ENCODE data around the gene DUS1L.
A peak's percentile ranks its signal among the peaks of the same experiment; 100 is the strongest.

DUS1L gene

DNA sequence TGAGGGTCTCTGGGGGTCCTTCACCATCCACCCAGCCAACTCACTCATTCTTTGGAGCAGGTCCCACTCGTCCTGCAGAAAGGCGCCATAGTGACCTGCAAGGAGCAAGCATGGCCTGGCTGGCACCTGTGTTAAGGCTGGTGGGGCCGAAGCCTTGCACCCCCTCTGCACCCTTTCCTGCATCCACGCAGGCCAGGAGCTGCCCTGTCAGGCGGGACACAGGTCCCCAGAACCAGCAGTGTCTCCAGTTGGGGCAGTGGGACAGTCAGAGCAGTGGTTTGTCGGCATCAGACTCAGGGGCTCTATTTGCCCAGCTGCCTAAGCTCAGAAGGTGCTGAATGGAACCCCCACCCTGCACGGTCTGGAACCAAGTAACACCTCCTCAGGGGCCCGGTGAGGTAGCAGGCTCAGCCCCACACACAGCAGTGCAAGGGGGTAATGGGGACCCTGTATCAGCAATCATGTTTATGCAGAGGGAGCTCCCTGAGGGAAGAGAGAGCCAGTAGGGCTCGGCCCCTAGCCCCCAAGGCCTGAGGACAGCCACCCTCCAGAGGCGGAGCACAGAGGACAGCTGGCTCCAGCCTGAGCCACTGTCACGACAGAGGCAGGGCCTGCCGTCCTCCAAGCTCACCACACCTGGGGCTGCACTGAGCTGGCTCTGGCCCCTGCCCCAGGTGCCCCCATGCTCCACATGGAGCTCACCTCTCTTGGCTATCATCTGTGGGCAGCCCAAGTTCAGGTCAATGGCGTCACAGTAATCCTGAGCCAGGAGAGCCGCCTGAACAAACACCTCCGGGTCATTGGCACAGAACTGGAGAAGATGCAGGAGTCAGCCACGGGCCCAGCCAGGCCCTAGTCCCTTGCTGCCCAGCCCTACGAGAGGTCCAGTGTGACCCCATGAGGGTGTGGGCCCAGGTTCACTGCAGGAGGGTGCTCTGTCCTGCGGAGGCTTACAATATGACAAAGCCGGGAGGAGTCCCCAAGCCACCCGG lies 1.9 kb downstream of the DUS1L start:
- Histone ChIP-seq H3K9me2 (replicated peaks; ENCODE audit: low read depth, low read length) (no peaks in the 10 kb centered on the region), H3K9ac (ENCODE audit: low read depth, low read length, poor library complexity, severe bottlenecking) (peak overlapping the region; percentile 93), H3K27me3 (ENCODE audit: insufficient read depth, low read length, poor library complexity, severe bottlenecking) (no peaks in the 10 kb centered on the region), H3F3A (ENCODE audit: low read depth) (no peaks in the 10 kb centered on the region), H2AFZ (ENCODE audit: low read length) (no peak overlapping the region), H3K9me3 (ENCODE audit: insufficient read depth, low read depth, low read length) (no peaks in the 10 kb centered on the region), H3K79me2 (ENCODE audit: insufficient read depth, low read length) (peaks cover 21% of the 10 kb centered on the region), H3K36me3 (ENCODE audit: insufficient read depth, low read length) (peaks cover 11% of the 10 kb centered on the region; the same call in 1 of the 2 replicates), H4K20me1 (ENCODE audit: insufficient read depth, low read length, poor library complexity, severe bottlenecking) (peaks cover 4% of the 10 kb centered on the region), H3K4me3 (ENCODE audit: low read length, poor library complexity, severe bottlenecking) (peak overlapping the region; percentile 98), H3K4me2 (ENCODE audit: low read depth, low read length, poor library complexity, severe bottlenecking) (peak overlapping the region; percentile 95), H3K4me1 (ENCODE audit: insufficient read depth, low read length, poor library complexity, severe bottlenecking) (peaks cover 14% of the 10 kb centered on the region)
- TF ChIP-seq EZH2phosphoT487 (IDR thresholded peaks at IDR 0.05; ENCODE audit: borderline replicate concordance) (no peak), CTCF (conservative IDR thresholded peaks at IDR 0.05; ENCODE audit: low read length) (no peak)

- peaks cover 4% of the 10 kb centered on the region for H4K20me1 ChIP-seq (ENCODE audit: insufficient read depth, low read length, poor library complexity, severe bottlenecking)
- no peak overlapping the region for H2AFZ ChIP-seq (ENCODE audit: low read length)
- H3K9me2 ChIP-seq (replicated peaks; ENCODE audit: low read depth, low read length): no peaks in the 10 kb centered on the region
- H3K36me3 ChIP-seq (ENCODE audit: insufficient read depth, low read length): peaks cover 14% of the 10 kb centered on the region; the same call in 1 of the 2 replicates
- TF ChIP-seq EZH2phosphoT487 (IDR thresholded peaks at IDR 0.05; ENCODE audit: borderline replicate concordance) (no peak), CTCF (conservative IDR thresholded peaks at IDR 0.05; ENCODE audit: low read length) (no peak)
- H3K4me1 ChIP-seq (ENCODE audit: insufficient read depth, low read length, poor library complexity, severe bottlenecking): peaks cover 14% of the 10 kb centered on the region
- H3F3A ChIP-seq (ENCODE audit: low read depth): no peaks in the 10 kb centered on the region
- no peak overlapping the region for H3K4me2 ChIP-seq (ENCODE audit: low read depth, low read length, poor library complexity, severe bottlenecking)
- no peaks in the 10 kb centered on the region for H3K27me3 ChIP-seq (ENCODE audit: insufficient read depth, low read length, poor library complexity, severe bottlenecking)
- H3K79me2 ChIP-seq (ENCODE audit: insufficient read depth, low read length): peaks cover 21% of the 10 kb centered on the region
- no peaks in the 10 kb centered on the region for H3K9me3 ChIP-seq (ENCODE audit: insufficient read depth, low read depth, low read length)
- no peak overlapping the region for H3K9ac ChIP-seq (ENCODE audit: low read depth, low read length, poor library complexity, severe bottlenecking)
- H3K4me3 ChIP-seq (ENCODE audit: low read length, poor library complexity, severe bottlenecking): no peak overlapping the region
These were observed 2.6 kb downstream of the DUS1L start for GRCh38 chr17:82062984-82063368.

DNA sequence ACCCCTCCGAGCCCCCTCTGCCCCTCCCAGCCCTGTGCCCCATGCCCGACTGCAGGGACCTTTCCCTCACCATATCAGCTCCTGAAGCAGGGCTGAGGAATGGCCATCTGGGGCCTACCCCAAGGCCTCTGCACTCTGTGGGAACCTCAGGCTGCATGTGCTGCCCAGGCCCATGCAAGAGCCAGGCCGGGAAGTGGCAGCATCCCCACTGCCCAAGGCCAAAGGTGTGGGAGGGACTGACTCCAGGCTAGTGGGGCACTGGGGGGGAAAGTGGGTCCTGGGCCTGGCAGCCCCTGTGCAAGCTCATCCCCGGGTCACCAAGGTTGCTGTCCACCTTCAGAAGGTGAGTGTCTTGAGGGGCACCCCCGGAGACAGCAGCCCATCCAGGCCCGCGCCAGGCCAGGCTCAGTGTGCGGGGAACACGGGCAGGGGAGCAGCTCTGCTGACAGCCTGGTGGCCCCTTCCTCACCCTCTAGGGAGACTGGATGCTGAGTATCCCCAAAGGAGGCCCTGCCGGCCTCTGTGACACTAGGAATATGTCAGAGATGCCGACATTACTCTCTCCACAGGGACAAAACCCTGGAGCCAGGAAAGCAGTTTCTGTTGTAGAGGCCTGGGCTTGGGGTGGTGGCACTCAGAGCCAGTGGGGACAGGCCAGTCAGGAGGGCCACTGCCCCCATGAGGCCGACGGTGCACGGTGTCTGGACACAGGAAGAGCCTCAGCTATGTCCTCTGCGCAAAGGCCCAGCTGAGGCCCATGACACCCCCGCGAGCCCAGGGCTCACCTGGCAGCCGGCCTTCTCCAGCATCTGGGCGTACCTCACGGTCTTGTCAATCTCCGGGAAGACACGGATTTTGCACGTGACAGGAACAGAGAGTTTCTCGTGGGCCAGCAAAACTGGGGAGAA lies 3.3 kb downstream of the DUS1L start:
- H3K27me3 ChIP-seq (ENCODE audit: insufficient read depth, low read length, poor library complexity, severe bottlenecking): no peaks in the 10 kb centered on the region
- H3K4me2 ChIP-seq (ENCODE audit: low read depth, low read length, poor library complexity, severe bottlenecking): no peak overlapping the region
- H3K4me3 ChIP-seq (ENCODE audit: low read length, poor library complexity, severe bottlenecking): no peak overlapping the region
- H3K9me3 ChIP-seq (ENCODE audit: insufficient read depth, low read depth, low read length): no peaks in the 10 kb centered on the region
- no peak for TF ChIP-seq CTCF (conservative IDR thresholded peaks at IDR 0.05; ENCODE audit: low read length)
- TF ChIP-seq EZH2phosphoT487 (IDR thresholded peaks at IDR 0.05; ENCODE audit: borderline replicate concordance): no peak
- H3K9me2 ChIP-seq (replicated peaks; ENCODE audit: low read depth, low read length): no peaks in the 10 kb centered on the region
- H3K36me3 ChIP-seq (ENCODE audit: insufficient read depth, low read length): peaks cover 20% of the 10 kb centered on the region; the same call in 1 of the 2 replicates
- H2AFZ ChIP-seq (ENCODE audit: low read length): no peak overlapping the region
- H4K20me1 ChIP-seq (ENCODE audit: insufficient read depth, low read length, poor library complexity, severe bottlenecking): peaks cover 4% of the 10 kb centered on the region
- no peaks in the 10 kb centered on the region for H3F3A ChIP-seq (ENCODE audit: low read depth)
- peaks cover 14% of the 10 kb centered on the region for H3K4me1 ChIP-seq (ENCODE audit: insufficient read depth, low read length, poor library complexity, severe bottlenecking)
- H3K9ac ChIP-seq (ENCODE audit: low read depth, low read length, poor library complexity, severe bottlenecking): no peak overlapping the region
- peaks cover 21% of the 10 kb centered on the region for H3K79me2 ChIP-seq (ENCODE audit: insufficient read depth, low read length)
